ENCODE results near the gene CES2.

GRCh38 chr16:66888647-66889615 is 46.4 kb upstream of the CES2 start:
- TF ChIP-seq CTCF (IDR thresholded peaks at IDR 0.05; ENCODE audit: insufficient read depth, low read length, poor library complexity, severe bottlenecking) = no peak
- no peak for TF ChIP-seq EZH2phosphoT487 (conservative IDR thresholded peaks at IDR 0.05; ENCODE audit: low read length)
